Mammary epithelial cell (primary cell): ENCODE measurements around the gene GRP.

Source experiments
- CTCF ChIP-seq, 2 donors: IDR thresholded peaks in 1 of 2; conservative IDR thresholded peaks in 1 of 2; 2 replicates each; pipeline ENCODE4 v1.5.1; 2011 to 2012; ENCODE audit warnings: inconsistent platforms in 2 of 2, low read length in 2 of 2, mild to moderate bottlenecking in 2 of 2, control low read depth in 1 of 2, low read depth in 1 of 2; ENCODE audit not compliant: insufficient read depth in 1 of 2; ENCODE audit errors: extremely low read depth in 1 of 2
- EZH2 ChIP-seq: IDR thresholded peaks from 2 replicates; pipeline ENCODE4 v1.6.1; 2012; ENCODE audit warnings: low read length, inconsistent platforms, borderline replicate concordance

GRCh38 chr18:59272891-59273758 is 53.2 kb downstream of the GRP start, which contains the start of gene RAX:
- TF ChIP-seq CTCF (conservative IDR thresholded peaks at IDR 0.05 in 1 of 2, IDR thresholded peaks at IDR 0.05 in 1 of 2; ENCODE audit: extremely low read depth in 1 of 2, insufficient read depth in 1 of 2, low read depth in 1 of 2, low read length in 2 of 2) (no peak), EZH2 (peak; percentile 53)
